ENCODE measurements around the gene NR3C2. TPM values are rescaled to one million over a fixed set of nuclear protein-coding genes. Genes with fewer than 3 reads are reported as not detected.

NR3C2 gene
- total and polyA plus RNA-seq, 4 donors, result 2.0 to 11.5 (median 3.2) TPM

DNA sequence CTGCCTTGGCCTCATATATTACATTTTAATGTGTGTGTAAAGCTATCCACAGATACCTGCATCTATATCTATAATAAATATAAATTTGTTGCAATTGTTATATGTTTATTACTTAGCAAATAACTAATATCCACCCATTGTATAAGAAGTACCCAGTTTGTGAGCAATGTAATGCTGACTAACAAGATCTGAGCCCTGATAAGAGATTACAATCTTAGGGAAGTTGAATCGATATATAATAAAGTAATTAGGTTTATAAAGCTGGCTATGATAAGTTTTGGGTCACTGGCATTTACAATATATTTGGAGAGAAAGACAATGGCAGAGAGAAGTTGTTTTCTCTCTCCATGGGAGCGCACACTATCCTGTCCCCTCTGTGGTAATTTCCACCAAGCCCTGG lies 280.6 kb downstream of the NR3C2 start:
- no peak overlapping the region for H3K4me3 ChIP-seq (ENCODE audit: low read depth in 1 of 3, low read length in 3 of 3)
- TF ChIP-seq RAD21 (IDR thresholded peaks at IDR 0.05) (no peak), NR2F2 (IDR thresholded peaks at IDR 0.05) (no peak), YY1 (IDR thresholded peaks at IDR 0.05) (no peak), HNF4G (IDR thresholded peaks at IDR 0.05) (no peak), TAF1 (conservative IDR thresholded peaks at IDR 0.05) (no peak), SP1 (IDR thresholded peaks at IDR 0.05) (no peak), JUND (IDR thresholded peaks at IDR 0.05) (no peak), FOXA1 (IDR thresholded peaks at IDR 0.05) (no peak), GABPA (IDR thresholded peaks at IDR 0.05 in 1 of 2, conservative IDR thresholded peaks at IDR 0.05 in 1 of 2) (no peak), HNF4A (conservative IDR thresholded peaks at IDR 0.05) (no peak), FOXA2 (IDR thresholded peaks at IDR 0.05) (no peak)
- TF ChIP-seq, protein P1, sequence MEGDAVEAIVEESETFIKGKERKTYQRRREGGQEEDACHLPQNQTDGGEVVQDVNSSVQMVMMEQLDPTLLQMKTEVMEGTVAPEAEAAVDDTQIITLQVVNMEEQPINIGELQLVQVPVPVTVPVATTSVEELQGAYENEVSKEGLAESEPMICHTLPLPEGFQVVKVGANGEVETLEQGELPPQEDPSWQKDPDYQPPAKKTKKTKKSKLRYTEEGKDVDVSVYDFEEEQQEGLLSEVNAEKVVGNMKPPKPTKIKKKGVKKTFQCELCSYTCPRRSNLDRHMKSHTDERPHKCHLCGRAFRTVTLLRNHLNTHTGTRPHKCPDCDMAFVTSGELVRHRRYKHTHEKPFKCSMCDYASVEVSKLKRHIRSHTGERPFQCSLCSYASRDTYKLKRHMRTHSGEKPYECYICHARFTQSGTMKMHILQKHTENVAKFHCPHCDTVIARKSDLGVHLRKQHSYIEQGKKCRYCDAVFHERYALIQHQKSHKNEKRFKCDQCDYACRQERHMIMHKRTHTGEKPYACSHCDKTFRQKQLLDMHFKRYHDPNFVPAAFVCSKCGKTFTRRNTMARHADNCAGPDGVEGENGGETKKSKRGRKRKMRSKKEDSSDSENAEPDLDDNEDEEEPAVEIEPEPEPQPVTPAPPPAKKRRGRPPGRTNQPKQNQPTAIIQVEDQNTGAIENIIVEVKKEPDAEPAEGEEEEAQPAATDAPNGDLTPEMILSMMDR (IDR thresholded peaks at IDR 0.05; ENCODE audit: low read depth, low read length, missing input control), result no peak
- TF ChIP-seq, protein P2, sequence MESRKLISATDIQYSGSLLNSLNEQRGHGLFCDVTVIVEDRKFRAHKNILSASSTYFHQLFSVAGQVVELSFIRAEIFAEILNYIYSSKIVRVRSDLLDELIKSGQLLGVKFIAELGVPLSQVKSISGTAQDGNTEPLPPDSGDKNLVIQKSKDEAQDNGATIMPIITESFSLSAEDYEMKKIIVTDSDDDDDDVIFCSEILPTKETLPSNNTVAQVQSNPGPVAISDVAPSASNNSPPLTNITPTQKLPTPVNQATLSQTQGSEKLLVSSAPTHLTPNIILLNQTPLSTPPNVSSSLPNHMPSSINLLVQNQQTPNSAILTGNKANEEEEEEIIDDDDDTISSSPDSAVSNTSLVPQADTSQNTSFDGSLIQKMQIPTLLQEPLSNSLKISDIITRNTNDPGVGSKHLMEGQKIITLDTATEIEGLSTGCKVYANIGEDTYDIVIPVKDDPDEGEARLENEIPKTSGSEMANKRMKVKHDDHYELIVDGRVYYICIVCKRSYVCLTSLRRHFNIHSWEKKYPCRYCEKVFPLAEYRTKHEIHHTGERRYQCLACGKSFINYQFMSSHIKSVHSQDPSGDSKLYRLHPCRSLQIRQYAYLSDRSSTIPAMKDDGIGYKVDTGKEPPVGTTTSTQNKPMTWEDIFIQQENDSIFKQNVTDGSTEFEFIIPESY (IDR thresholded peaks at IDR 0.05), result no peak
- TF ChIP-seq, protein P3, sequence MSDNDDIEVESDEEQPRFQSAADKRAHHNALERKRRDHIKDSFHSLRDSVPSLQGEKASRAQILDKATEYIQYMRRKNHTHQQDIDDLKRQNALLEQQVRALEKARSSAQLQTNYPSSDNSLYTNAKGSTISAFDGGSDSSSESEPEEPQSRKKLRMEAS (IDR thresholded peaks at IDR 0.05), result no peak
- TF ChIP-seq, protein P4, sequence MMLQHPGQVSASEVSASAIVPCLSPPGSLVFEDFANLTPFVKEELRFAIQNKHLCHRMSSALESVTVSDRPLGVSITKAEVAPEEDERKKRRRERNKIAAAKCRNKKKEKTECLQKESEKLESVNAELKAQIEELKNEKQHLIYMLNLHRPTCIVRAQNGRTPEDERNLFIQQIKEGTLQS (IDR thresholded peaks at IDR 0.05), result no peak
- TF ChIP-seq, protein P5, sequence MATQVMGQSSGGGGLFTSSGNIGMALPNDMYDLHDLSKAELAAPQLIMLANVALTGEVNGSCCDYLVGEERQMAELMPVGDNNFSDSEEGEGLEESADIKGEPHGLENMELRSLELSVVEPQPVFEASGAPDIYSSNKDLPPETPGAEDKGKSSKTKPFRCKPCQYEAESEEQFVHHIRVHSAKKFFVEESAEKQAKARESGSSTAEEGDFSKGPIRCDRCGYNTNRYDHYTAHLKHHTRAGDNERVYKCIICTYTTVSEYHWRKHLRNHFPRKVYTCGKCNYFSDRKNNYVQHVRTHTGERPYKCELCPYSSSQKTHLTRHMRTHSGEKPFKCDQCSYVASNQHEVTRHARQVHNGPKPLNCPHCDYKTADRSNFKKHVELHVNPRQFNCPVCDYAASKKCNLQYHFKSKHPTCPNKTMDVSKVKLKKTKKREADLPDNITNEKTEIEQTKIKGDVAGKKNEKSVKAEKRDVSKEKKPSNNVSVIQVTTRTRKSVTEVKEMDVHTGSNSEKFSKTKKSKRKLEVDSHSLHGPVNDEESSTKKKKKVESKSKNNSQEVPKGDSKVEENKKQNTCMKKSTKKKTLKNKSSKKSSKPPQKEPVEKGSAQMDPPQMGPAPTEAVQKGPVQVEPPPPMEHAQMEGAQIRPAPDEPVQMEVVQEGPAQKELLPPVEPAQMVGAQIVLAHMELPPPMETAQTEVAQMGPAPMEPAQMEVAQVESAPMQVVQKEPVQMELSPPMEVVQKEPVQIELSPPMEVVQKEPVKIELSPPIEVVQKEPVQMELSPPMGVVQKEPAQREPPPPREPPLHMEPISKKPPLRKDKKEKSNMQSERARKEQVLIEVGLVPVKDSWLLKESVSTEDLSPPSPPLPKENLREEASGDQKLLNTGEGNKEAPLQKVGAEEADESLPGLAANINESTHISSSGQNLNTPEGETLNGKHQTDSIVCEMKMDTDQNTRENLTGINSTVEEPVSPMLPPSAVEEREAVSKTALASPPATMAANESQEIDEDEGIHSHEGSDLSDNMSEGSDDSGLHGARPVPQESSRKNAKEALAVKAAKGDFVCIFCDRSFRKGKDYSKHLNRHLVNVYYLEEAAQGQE (IDR thresholded peaks at IDR 0.05), result no peak
- WGBS, result 92% methylated on average over 2 of the region's 2 CpGs
- no peaks in the 10 kb centered on the region for H3K36me3 ChIP-seq (ENCODE audit: control insufficient read depth in 4 of 4, insufficient read depth in 3 of 4, low read depth in 1 of 4, low read length in 3 of 4)
- no peak overlapping the region for H3K9ac ChIP-seq (ENCODE audit: low read depth in 1 of 2, low read length in 2 of 2)
- peaks cover 0 to 7% (median under 1%) of the 10 kb centered on the region in 4 donors for H3K4me1 ChIP-seq (ENCODE audit: control insufficient read depth in 4 of 4, insufficient read depth in 4 of 4, low read length in 3 of 4)
- no peaks in the 10 kb centered on the region for H3K27me3 ChIP-seq (ENCODE audit: control insufficient read depth in 4 of 4, insufficient read depth in 4 of 4, low read length in 3 of 4)
- H3K9me3 ChIP-seq (ENCODE audit: control insufficient read depth in 4 of 4, low read length in 3 of 4), result no peaks in the 10 kb centered on the region
- DNase-seq (ENCODE audit: low spot score), result no peak
- H3K27ac ChIP-seq (ENCODE audit: low read depth in 1 of 2, low read length in 2 of 2), result no peak overlapping the region

DNA sequence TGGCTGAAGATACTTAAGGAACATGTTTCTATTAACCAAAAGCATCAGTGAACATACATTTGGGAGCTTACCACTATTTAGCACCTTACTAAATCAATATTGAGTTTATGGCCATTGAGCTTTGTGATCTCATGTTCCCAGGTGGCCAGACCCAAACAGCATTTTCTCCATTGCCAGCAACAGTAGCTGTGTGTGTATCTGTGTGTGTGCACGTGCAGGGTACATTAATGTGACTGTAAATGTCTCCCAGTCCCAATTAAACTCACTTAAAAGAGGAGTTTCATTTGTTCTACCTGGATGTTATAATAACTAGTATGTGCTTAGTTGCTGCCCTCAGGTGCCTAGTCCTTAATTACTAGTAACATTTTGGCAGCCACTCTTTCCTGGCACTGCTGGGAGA lies 282.4 kb downstream of the NR3C2 start:
- Histone ChIP-seq H3K4me3 (ENCODE audit: low read depth in 1 of 3, low read length in 3 of 3) (no peak overlapping the region), H3K27me3 (ENCODE audit: control insufficient read depth in 4 of 4, insufficient read depth in 4 of 4, low read length in 3 of 4) (no peaks in the 10 kb centered on the region), H3K27ac (ENCODE audit: low read depth in 1 of 2, low read length in 2 of 2) (no peak overlapping the region), H3K4me1 (ENCODE audit: control insufficient read depth in 4 of 4, insufficient read depth in 4 of 4, low read length in 3 of 4) (peaks cover 0 to 3% (median 1%) of the 10 kb centered on the region in 4 donors), H3K36me3 (ENCODE audit: control insufficient read depth in 4 of 4, insufficient read depth in 3 of 4, low read depth in 1 of 4, low read length in 3 of 4) (no peaks in the 10 kb centered on the region), H3K9ac (ENCODE audit: low read depth in 1 of 2, low read length in 2 of 2) (no peak overlapping the region), H3K9me3 (ENCODE audit: control insufficient read depth in 4 of 4, low read length in 3 of 4) (no peaks in the 10 kb centered on the region)
- TF ChIP-seq, protein P4 (IDR thresholded peaks at IDR 0.05), result no peak
- TF ChIP-seq NR2F2 (IDR thresholded peaks at IDR 0.05) (no peak), RXRA (IDR thresholded peaks at IDR 0.05) (no peak), HNF4A (conservative IDR thresholded peaks at IDR 0.05) (no peak), JUND (IDR thresholded peaks at IDR 0.05) (no peak), FOXA1 (IDR thresholded peaks at IDR 0.05) (no peak), TAF1 (conservative IDR thresholded peaks at IDR 0.05) (no peak)
- TF ChIP-seq, protein P5 (IDR thresholded peaks at IDR 0.05), result no peak
- TF ChIP-seq, protein P3 (IDR thresholded peaks at IDR 0.05), result no peak
- TF ChIP-seq, protein P1 (IDR thresholded peaks at IDR 0.05; ENCODE audit: low read depth, low read length, missing input control), result no peak
- WGBS, result 82% methylated on average over 1 of the region's 1 CpG
- no peak for DNase-seq (ENCODE audit: low spot score)
